HepG2 (cell line): Measurements from ENCODE around the gene TMEM39A. TPM values are rescaled to one million over a fixed set of nuclear protein-coding genes. Genes with fewer than 3 reads are reported as not detected.
A peak's percentile ranks its signal among the peaks of the same experiment; 100 is the strongest.

Experiments
- NKX3-1 ChIP-seq: sonication (generic); formaldehyde crosslinking; IDR thresholded peaks from 2 replicates; pipeline ENCODE4 v1.5.0; 2020; ENCODE audit warnings: missing genetic modification reagents
- RARA ChIP-seq: IDR thresholded peaks from 2 replicates; pipeline ENCODE4 v1.6.1; 2016; ENCODE audit warnings: missing genetic modification reagents, missing compliant biosample characterization
- SAP130 ChIP-seq: IDR thresholded peaks from 2 replicates; pipeline ENCODE4 v1.6.1; 2016; ENCODE audit warnings: low read depth
- SETDB1 ChIP-seq: sonication (generic); formaldehyde crosslinking; IDR thresholded peaks from 2 replicates; pipeline ENCODE4 v1.5.1; 2020; ENCODE audit warnings: missing genetic modification reagents, mild to moderate bottlenecking, borderline replicate concordance
- SOX5 ChIP-seq: IDR thresholded peaks from 2 replicates; pipeline ENCODE4 v1.6.1; 2016; ENCODE audit warnings: borderline replicate concordance
- STAT6 ChIP-seq: sonication (generic); formaldehyde crosslinking; IDR thresholded peaks from 2 replicates; pipeline ENCODE4 v1.4.0; 2020; ENCODE audit warnings: missing genetic modification reagents, mild to moderate bottlenecking, borderline replicate concordance
- U2AF1 ChIP-seq: fragments of 200-400 bp; formaldehyde crosslinking; optimal IDR thresholded peaks from 2 replicates; pipeline ENCODE3; 2017; ENCODE audit warnings: mild to moderate bottlenecking, low read depth, low read length
- ZBTB40 ChIP-seq, 2 experiments: fragments of 450-650 bp in 1 of 2; sonication (generic) in 1 of 2; formaldehyde crosslinking in 1 of 2; IDR thresholded peaks; 2 replicates each; pipeline versions ENCODE4 v1.6.1 to v1.8.0; 2016 to 2022; ENCODE audit warnings: antibody characterized with exemption in 1 of 2, mild to moderate bottlenecking in 1 of 2, missing genetic modification reagents in 1 of 2
- ZBTB46 ChIP-seq: sonication (generic); formaldehyde crosslinking; IDR thresholded peaks from 2 replicates; pipeline ENCODE4 v1.4.0; 2020; ENCODE audit warnings: mild to moderate bottlenecking, missing genetic modification reagents, borderline replicate concordance
- ZNF550 ChIP-seq: sonication (generic); formaldehyde crosslinking; IDR thresholded peaks from 2 replicates; pipeline ENCODE4 v1.4.0; 2020; ENCODE audit warnings: mild to moderate bottlenecking, missing genetic modification reagents, borderline replicate concordance
- ZNF580 ChIP-seq: IDR thresholded peaks from 2 replicates; pipeline ENCODE4 v1.6.1; 2016; ENCODE audit warnings: low read depth, borderline replicate concordance
- ZNF678 ChIP-seq: sonication (generic); formaldehyde crosslinking; IDR thresholded peaks from 2 replicates; pipeline ENCODE4 v1.4.0; 2020; ENCODE audit warnings: mild to moderate bottlenecking, missing genetic modification reagents
- ZNF749 ChIP-seq: sonication (generic); formaldehyde crosslinking; IDR thresholded peaks from 2 replicates; pipeline ENCODE4 v1.8.0; 2022; ENCODE audit warnings: mild to moderate bottlenecking, missing genetic modification reagents, moderate library complexity, borderline replicate concordance
- polyA plus RNA-seq, 8 experiments: library from polyadenylated mRNA; depleted of rRNA in 3 of 8; stranded (reverse) in 7 of 8; unstranded in 1 of 8; fragments of >200 nt; fragmentation: Illumina TruSeq in 4 of 8; extraction: Trizol in 4 of 8; gene quantifications; 2 replicates each; pipeline versions ENCODE4 v1.2.1 to v1.2.3, GENCODE V29; 2011 to 2016; ENCODE audit warnings: low read depth in 4 of 8, missing spikeins in 1 of 8, mixed read lengths in 1 of 8; ENCODE audit not compliant: insufficient read depth in 1 of 8
- total RNA-seq, 5 experiments: library from RNA; depleted of rRNA; stranded (reverse); fragments of >200 nt; fragmentation: Illumina TruSeq; extraction: Trizol; gene quantifications; 2 replicates each; pipeline ENCODE4 v1.2.3, GENCODE V29; 2016; ENCODE audit warnings: low read depth in 1 of 5

Gene TMEM39A
- total and polyA plus RNA-seq, 2 of the 13 experiments (the other 11 are each of a cell fraction or from before 2014, with no cell fraction given) = 55.8 to 64.9 TPM

GRCh38 chr3:119463171-119464169 is at the start of gene TMEM39A (continued):
- TF ChIP-seq U2AF1 = peak; percentile 49
- TF ChIP-seq RARA (CRISPR knock-in tag) = peak; percentile 62
- TF ChIP-seq SAP130 (CRISPR knock-in tag) = peak; percentile 98
- TF ChIP-seq SOX5 = peak; percentile 67; the same call in 1 of the 2 replicates
- peak; percentile 79; the same call in 1 of the 2 replicates for TF ChIP-seq ZNF749
- TF ChIP-seq ZBTB40 (IDR thresholded peaks at IDR 0.05) = no peak
- TF ChIP-seq ZBTB40 (CRISPR knock-in tag; IDR thresholded peaks at IDR 0.05) = no peak; the same call in 1 of the 2 replicates
- TF ChIP-seq SETDB1 (CRISPR knock-in tag) = no peak
- peak; percentile 88 for TF ChIP-seq ZNF550 (CRISPR knock-in tag)
- TF ChIP-seq ZNF580 = peak; percentile 91; the same call in 1 of the 2 replicates
- no peak for TF ChIP-seq ZNF678 (CRISPR knock-in tag)
- no peak; the same call in 1 of the 2 replicates for TF ChIP-seq NKX3-1
- TF ChIP-seq STAT6 (CRISPR knock-in tag) = peak; percentile 23; the same call in 1 of the 2 replicates
- TF ChIP-seq ZBTB46 (CRISPR knock-in tag) = no peak
